Tibial artery (tissue), 4 donors: Measurements from ENCODE around the gene CCDC88B.
A peak's percentile ranks its signal among the peaks of the same experiment; 100 is the strongest.

Experiments used
- DNase-seq, 2 donors: peaks; one replicate each; pipeline ENCODE4 v3.0.0-alpha.2; 2019
- H3K27ac ChIP-seq, 2 donors: fragments of 200-600 bp; sonication (generic) in 1 of 2; 1 replicate in 1 of 2; 2 replicates in 1 of 2; pipeline ENCODE4 v1.5.1; 2018 to 2019; ENCODE audit warnings: mild to moderate bottlenecking in 1 of 2
- H3K27me3 ChIP-seq, 2 donors: fragments of 200-600 bp; sonication (generic) in 1 of 2; one replicate each; pipeline versions ENCODE4 v1.5.1 to v1.6.0; 2016 to 2019
- H3K36me3 ChIP-seq, 3 donors: fragments of 200-600 bp; sonication (generic) in 2 of 3; one replicate each; pipeline ENCODE4 v1.5.1; 2016 to 2019; ENCODE audit warnings: mild to moderate bottlenecking in 2 of 3
- H3K4me1 ChIP-seq, 4 donors: fragments of 200-600 bp; sonication (generic) in 2 of 4; 1 replicate in 3 of 4; 2 replicates in 1 of 4; pipeline ENCODE4 v1.5.1; 2016 to 2019
- H3K4me3 ChIP-seq, 2 donors: fragments of 200-600 bp; sonication (generic) in 1 of 2; 1 replicate in 1 of 2; 2 replicates in 1 of 2; pipeline ENCODE4 v1.5.1; 2018 to 2019; ENCODE audit warnings: mild to moderate bottlenecking in 2 of 2
- H3K9me3 ChIP-seq, 3 donors: fragments of 200-600 bp; sonication (generic) in 1 of 3; one replicate each; pipeline ENCODE4 v1.5.1; 2016 to 2019
- intact Hi-C: fragments of 100-400 bp; cut with DNase I; formaldehyde crosslinking; loops from one replicate; pipeline ENCODE4 v1.15.0; 2023; ENCODE audit warnings: low total_unique reads
- TF ChIP-seq, protein P1 (sequence below), 2 experiments: fragments of 200-600 bp in 1 of 2; fragments of 450-650 bp in 1 of 2; IDR thresholded peaks; one replicate each; pipeline ENCODE4 v1.5.1; 2017 to 2019; ENCODE audit warnings: antibody characterized with exemption in 2 of 2, mild to moderate bottlenecking in 1 of 2, moderate library complexity in 1 of 2

Gene CCDC88B

DNA sequence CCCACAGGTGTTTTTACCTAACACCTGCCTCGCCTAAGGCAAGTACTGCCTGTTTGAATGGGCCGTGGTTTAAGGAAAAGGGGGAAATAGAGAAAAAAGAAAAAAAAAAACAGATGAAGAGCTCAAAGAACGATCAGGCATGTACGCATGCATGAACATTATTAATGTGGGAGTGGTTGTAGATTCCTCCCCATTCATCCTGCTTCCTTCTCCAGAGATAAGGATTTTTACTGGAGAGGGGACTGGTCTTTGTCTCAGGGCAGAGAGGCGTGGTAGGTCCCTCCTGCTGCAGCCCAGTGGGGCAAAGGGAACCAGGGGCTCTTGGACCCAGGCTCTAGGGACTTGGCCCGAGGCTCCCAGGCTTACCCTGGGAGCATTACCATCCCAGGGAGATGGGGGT is 42.0 kb downstream of the CCDC88B start:
- TF ChIP-seq, protein P1, sequence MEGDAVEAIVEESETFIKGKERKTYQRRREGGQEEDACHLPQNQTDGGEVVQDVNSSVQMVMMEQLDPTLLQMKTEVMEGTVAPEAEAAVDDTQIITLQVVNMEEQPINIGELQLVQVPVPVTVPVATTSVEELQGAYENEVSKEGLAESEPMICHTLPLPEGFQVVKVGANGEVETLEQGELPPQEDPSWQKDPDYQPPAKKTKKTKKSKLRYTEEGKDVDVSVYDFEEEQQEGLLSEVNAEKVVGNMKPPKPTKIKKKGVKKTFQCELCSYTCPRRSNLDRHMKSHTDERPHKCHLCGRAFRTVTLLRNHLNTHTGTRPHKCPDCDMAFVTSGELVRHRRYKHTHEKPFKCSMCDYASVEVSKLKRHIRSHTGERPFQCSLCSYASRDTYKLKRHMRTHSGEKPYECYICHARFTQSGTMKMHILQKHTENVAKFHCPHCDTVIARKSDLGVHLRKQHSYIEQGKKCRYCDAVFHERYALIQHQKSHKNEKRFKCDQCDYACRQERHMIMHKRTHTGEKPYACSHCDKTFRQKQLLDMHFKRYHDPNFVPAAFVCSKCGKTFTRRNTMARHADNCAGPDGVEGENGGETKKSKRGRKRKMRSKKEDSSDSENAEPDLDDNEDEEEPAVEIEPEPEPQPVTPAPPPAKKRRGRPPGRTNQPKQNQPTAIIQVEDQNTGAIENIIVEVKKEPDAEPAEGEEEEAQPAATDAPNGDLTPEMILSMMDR (IDR thresholded peaks at IDR 0.05), result no peak
- no peak overlapping the region for H3K4me3 ChIP-seq
- peaks cover 9 to 39% (median 28%) of the 10 kb centered on the region in 4 donors for H3K4me1 ChIP-seq
- intact Hi-C loops, result loop anchor here (10.0 kb wide), 1 partner anchor 343 kb away; the partner anchor contains the start of gene NRXN2
- no peaks in the 10 kb centered on the region for H3K27me3 ChIP-seq
- no peak for DNase-seq
- H3K27ac ChIP-seq, result no peak overlapping the region
- no peaks in the 10 kb centered on the region for H3K36me3 ChIP-seq
- H3K9me3 ChIP-seq, result no peaks in the 10 kb centered on the region

DNA sequence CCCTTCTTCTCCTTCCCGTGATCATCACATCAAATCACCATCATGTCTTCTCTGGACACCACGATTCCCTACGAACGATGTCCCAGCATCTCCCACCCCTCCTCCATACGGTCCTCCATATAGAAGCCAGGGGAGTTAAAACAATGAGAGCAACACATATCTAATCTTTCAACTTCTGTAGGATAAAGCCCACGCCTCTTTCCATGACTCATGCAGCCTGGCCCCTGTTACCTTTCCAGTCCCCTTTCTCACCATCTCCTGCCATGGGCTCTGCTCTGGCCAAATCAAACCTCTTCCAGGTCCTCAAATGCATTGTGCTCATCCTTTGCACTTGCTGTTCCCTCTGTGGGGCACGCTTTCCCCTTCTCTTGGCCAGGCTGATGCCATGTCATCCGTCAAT is 42.6 kb downstream of the CCDC88B start:
- no peak for DNase-seq
- Histone ChIP-seq H3K27me3 (no peaks in the 10 kb centered on the region), H3K4me3 (no peak overlapping the region), H3K27ac (no peak overlapping the region), H3K36me3 (no peaks in the 10 kb centered on the region), H3K9me3 (no peaks in the 10 kb centered on the region), H3K4me1 (peaks cover 9 to 39% (median 28%) of the 10 kb centered on the region in 4 donors)
- TF ChIP-seq, protein P1 (IDR thresholded peaks at IDR 0.05), result no peak
- intact Hi-C loops, result loop anchor here (10.0 kb wide), 1 partner anchor 342 kb away; the partner anchor contains the start of gene NRXN2

DNA sequence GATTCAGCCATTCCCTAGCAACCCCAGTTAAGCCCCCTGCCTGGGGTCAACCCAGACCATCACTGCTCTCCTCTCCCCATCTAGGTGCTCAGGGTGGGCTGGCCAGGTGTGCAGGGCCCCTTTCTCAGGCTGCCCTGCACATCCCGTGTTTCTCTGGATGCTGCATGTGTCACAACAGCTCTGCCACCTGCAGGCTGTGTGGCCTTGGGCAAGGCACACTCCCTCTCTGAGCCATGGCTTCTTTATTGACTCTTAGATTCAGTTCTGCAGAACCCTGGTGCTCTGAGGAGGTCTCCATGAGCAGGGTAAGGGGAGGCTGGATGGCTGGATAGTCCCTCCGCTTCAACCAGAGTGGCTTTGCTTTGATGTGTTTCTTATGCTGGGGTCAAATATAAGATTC is 43.6 kb downstream of the CCDC88B start:
- peaks cover 9 to 32% (median 22%) of the 10 kb centered on the region in 4 donors for H3K4me1 ChIP-seq
- DNase-seq, result no peak
- no peak overlapping the region for H3K27ac ChIP-seq
- TF ChIP-seq, protein P1 (IDR thresholded peaks at IDR 0.05), result no peak
- H3K9me3 ChIP-seq, result no peaks in the 10 kb centered on the region
- no peaks in the 10 kb centered on the region for H3K27me3 ChIP-seq
- intact Hi-C loops, result loop anchor here (10.0 kb wide), 1 partner anchor 341 kb away; the partner anchor contains the start of gene NRXN2
- no peak overlapping the region for H3K4me3 ChIP-seq
- no peaks in the 10 kb centered on the region for H3K36me3 ChIP-seq

DNA sequence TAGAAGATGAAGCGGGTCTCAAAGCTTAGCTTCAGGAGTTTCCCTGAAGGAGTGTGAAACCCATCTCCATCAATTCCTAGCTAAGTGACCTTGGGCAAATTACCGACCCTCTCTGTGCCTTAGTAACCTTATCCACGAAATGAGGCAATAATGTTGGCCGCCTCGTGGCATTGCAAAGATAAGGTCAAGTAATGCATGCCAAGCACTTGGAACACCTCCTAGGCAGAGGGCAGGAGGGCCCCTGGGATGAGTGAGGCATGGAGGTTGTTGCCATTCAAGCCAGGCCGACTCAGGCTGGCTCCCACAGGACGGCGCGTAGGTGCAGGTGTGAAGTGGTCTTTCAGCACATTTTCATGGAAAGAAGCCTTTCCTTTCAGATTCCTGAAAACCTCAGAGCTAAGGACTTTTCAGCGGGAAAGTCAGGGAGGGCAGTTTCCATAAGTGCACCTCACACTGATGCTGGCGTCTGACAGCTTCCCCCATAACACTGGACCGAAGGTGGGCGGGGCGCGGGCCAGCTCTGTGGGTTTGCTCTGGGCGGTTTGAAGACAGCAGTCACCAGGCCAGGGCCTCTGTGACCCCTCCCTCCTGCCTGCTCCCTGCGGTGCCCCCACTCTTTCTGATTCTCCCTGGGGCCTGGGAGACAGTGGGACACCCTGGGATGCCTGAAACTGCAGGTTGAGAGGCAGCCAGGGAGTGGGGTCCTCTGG is 44.2 kb downstream of the CCDC88B start:
- no peaks in the 10 kb centered on the region for H3K36me3 ChIP-seq
- H3K27ac ChIP-seq, result peak overlapping the region; percentile 65 to 66
- H3K27me3 ChIP-seq, result no peaks in the 10 kb centered on the region
- intact Hi-C loops, result loop anchor here (10.0 kb wide), 1 partner anchor 341 kb away; the partner anchor contains the start of gene NRXN2
- peaks cover 9 to 26% (median 20%) of the 10 kb centered on the region in 4 donors for H3K4me1 ChIP-seq
- H3K9me3 ChIP-seq, result no peaks in the 10 kb centered on the region
- H3K4me3 ChIP-seq, result no peak overlapping the region
- TF ChIP-seq, protein P1 (IDR thresholded peaks at IDR 0.05), result no peak
- no peak for DNase-seq

DNA sequence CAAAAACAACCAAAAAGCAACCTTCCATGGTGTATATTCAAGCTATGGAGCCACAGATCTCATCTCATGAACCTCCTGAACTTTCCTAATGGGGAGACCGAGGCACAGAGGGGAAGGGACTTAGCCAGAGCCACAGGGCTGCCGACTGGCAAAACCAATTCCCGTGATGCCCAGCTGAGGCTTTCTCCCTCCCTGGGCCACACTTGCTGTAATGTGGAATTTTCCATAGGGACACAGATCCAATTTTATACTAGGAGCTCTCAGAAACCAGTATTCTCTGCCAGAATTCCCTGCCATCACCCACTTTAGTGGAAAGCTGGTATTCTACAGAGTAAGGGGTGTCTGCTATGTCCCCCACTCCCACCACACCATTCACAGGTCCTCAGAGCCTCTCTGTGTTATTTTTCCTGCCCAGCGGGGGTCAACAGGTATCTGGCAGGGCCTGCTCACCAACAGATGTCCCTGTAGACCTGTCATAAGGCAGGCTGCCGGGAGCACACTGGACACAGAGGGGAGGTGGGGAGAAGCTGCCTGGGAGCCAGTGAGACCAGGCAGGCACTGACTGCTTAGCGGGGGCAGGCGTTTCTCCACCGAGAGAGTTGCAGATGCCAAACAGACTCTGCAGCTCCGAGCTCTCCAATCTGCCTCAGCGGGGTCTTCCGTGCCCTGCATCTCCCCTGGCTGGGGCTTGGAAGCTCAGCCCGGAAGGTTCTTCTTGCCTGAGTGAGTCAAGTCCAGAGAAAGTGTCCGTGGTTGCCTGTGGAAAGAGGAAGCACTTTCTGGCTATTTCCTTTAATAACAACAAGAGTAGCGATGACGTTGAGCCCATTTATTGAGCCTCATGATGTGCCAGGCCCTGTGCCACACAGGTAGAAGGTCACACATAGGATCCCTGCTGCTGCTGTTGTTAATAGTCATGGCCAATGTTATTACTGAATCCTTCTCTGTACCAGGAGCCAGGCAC is 45.3 kb downstream of the CCDC88B start:
- Histone ChIP-seq H3K4me3 (no peak overlapping the region), H3K4me1 (peaks cover 9 to 26% (median 20%) of the 10 kb centered on the region in 4 donors), H3K36me3 (no peaks in the 10 kb centered on the region), H3K9me3 (no peaks in the 10 kb centered on the region), H3K27ac (peak overlapping the region; percentile 65 to 66), H3K27me3 (no peaks in the 10 kb centered on the region)
- peak in 1 of 2 donors; percentile 38 for DNase-seq
- TF ChIP-seq, protein P1 (IDR thresholded peaks at IDR 0.05), result no peak
- intact Hi-C loops, result loop anchor here (10.0 kb wide), 1 partner anchor 340 kb away; the partner anchor contains the start of gene NRXN2
